HFF-Myc (cell line): ENCODE measurements around the gene POU6F2.

Source experiments
- DNase-seq: peaks from one replicate; pipeline ENCODE4 v3.0.0-alpha.2; 2011; ENCODE audit warnings: low read depth; ENCODE audit errors: extremely low read depth
- H3K4me3 ChIP-seq: replicated peaks from 2 replicates; pipeline ENCODE4 v1.5.1; 2011; ENCODE audit warnings: low read depth, mild to moderate bottlenecking, control low read depth, low read length
- CTCF ChIP-seq: IDR thresholded peaks from 2 replicates; pipeline ENCODE4 v1.5.1; 2012; ENCODE audit warnings: mild to moderate bottlenecking, low read depth, low read length, control low read depth; ENCODE audit errors: missing control alignments

POU6F2 gene

GRCh38 chr7:39073432-39073831 lies 95.7 kb downstream of the POU6F2 start:
- H3K4me3 ChIP-seq = no peak overlapping the region
- no peak for DNase-seq
- TF ChIP-seq CTCF = no peak

GRCh38 chr7:39075210-39075609 lies 97.5 kb downstream of the POU6F2 start:
- no peak overlapping the region for H3K4me3 ChIP-seq
- no peak for DNase-seq
- no peak for TF ChIP-seq CTCF

GRCh38 chr7:39083781-39084180 lies 106.1 kb downstream of the POU6F2 start:
- H3K4me3 ChIP-seq = no peak overlapping the region
- no peak for DNase-seq
- TF ChIP-seq CTCF = no peak

- TF ChIP-seq CTCF = no peak
- DNase-seq = no peak
Measured at GRCh38 chr7:39084349-39084748, 106.6 kb downstream of the POU6F2 start.

GRCh38 chr7:39085189-39085588 lies 107.5 kb downstream of the POU6F2 start:
- no peak for DNase-seq
- TF ChIP-seq CTCF = no peak
- H3K4me3 ChIP-seq = no peak overlapping the region

More at GRCh38 chr7:39084349-39084748, 106.6 kb downstream of the POU6F2 start:
- no peak overlapping the region for H3K4me3 ChIP-seq

GRCh38 chr7:39085590-39086049 lies 107.9 kb downstream of the POU6F2 start:
- no peak for DNase-seq
- H3K4me3 ChIP-seq = no peak overlapping the region
- no peak for TF ChIP-seq CTCF

GRCh38 chr7:39086638-39087360 lies 109.1 kb downstream of the POU6F2 start:
- no peak overlapping the region for H3K4me3 ChIP-seq
- no peak for TF ChIP-seq CTCF
- no peak for DNase-seq
